IMR-90 (cell line): Measurements from ENCODE around the gene CAMTA1.

Experiments
- MXI1 ChIP-seq: IDR thresholded peaks from 2 replicates; pipeline ENCODE4 v1.6.1; 2012; ENCODE audit warnings: low read depth, mild to moderate bottlenecking, low read length, moderate library complexity, borderline replicate concordance
- RAD21 ChIP-seq: IDR thresholded peaks from 2 replicates; pipeline ENCODE4 v1.6.1; 2012; ENCODE audit warnings: low read length, improper control_type of control experiment
- TF ChIP-seq, protein P1 (sequence below): conservative IDR thresholded peaks from 2 replicates; pipeline ENCODE4 v1.5.1; 2012; ENCODE audit warnings: mild to moderate bottlenecking, low read depth, low read length, improper control_type of control experiment

DNA sequence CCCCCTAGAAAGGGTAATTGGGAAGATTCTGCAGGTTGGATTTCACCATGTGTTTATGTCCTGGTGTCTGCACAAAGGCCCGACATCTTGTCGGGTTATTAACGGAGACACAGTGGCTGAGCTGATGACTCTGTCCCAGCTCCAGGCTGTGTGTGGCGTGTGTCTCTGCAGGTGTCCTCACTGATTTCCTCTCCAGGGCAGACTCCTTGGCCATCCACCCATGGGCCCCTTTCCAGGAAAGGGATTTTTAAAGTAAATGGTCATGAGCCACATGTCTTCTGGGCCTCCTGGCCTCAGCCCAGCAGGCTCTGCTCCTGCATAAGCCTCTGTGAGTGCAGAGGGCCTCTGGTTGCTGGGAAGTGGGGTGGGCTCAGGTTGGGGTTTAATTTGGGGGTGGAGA, 567.1 kb downstream of the CAMTA1 start:
- TF ChIP-seq, protein P1, sequence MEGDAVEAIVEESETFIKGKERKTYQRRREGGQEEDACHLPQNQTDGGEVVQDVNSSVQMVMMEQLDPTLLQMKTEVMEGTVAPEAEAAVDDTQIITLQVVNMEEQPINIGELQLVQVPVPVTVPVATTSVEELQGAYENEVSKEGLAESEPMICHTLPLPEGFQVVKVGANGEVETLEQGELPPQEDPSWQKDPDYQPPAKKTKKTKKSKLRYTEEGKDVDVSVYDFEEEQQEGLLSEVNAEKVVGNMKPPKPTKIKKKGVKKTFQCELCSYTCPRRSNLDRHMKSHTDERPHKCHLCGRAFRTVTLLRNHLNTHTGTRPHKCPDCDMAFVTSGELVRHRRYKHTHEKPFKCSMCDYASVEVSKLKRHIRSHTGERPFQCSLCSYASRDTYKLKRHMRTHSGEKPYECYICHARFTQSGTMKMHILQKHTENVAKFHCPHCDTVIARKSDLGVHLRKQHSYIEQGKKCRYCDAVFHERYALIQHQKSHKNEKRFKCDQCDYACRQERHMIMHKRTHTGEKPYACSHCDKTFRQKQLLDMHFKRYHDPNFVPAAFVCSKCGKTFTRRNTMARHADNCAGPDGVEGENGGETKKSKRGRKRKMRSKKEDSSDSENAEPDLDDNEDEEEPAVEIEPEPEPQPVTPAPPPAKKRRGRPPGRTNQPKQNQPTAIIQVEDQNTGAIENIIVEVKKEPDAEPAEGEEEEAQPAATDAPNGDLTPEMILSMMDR: no peak
- TF ChIP-seq MXI1: no peak
- TF ChIP-seq RAD21: no peak
